ENCODE results near the gene ADSS2.
"Not testable (repeated sequence)": the region's sequence is repeated elsewhere in the genome, so short reads cannot be mapped to it uniquely, and the experiment has no call there.

ADSS2 gene

DNA sequence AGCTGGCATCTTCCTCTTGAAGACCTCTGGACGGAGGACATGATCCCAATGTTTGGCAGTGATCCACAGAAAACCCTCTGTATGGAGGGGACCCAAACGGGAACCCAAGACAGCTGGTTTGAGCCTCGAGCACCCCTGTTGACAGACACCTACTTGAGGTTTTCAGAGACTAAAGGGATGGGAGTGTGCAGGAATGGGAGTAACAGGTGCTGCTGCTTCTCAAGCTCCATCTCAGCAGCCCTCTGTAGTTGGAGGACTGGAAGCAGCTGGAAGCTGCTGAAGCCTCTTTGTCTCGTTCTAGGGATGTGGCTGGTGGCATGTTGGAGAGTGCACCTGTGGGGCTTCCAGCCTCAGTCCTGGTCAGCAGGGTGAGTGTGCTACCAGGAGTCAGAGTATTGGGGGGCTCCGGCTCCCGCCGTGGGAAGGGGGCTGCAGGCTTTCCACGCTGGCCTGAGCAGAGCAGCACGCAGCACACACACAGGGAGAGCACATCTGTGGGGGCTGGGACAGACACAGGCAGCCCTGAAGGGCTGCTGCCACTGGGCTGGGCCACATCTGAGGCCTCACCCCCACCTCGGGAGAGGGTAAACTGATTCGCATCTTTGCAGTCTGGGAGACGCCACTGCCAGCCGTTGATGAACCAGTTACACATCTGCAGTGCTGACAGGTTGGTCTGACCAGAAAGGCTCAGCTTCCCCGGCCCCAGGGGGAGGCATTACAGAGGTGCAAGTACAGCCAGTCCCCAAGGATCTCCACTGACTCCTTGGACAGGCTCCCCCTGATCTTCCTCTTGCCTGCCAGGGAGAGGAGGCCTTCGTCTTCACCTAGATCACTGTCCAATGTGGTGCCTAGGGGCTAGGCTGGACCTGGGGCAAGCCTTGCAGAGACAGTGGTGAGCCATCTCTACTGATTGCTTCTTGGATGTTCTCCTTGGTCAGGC is 56.6 kb downstream of the ADSS2 start:
- DNase-seq, result no peak

DNA sequence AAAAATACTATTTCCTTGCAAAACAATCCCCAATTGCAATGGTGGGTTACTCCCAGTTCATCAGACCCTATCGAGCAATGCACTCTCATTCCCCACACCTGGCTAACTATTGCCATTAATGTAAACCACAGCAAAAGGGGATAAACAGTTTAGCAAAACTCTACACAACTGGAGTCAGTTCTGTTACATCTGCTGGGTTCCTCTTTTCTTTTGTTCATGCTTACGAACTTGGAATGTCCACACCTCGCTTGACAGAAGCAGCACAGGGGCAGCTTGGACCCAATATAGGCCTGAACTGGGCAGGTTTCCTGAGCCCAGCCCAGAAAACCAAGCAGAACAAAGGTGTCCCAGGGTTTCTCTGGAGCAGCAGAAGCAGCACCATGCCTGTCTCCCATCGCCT is 57.4 kb downstream of the ADSS2 start:
- DNase-seq, result no peak

DNA sequence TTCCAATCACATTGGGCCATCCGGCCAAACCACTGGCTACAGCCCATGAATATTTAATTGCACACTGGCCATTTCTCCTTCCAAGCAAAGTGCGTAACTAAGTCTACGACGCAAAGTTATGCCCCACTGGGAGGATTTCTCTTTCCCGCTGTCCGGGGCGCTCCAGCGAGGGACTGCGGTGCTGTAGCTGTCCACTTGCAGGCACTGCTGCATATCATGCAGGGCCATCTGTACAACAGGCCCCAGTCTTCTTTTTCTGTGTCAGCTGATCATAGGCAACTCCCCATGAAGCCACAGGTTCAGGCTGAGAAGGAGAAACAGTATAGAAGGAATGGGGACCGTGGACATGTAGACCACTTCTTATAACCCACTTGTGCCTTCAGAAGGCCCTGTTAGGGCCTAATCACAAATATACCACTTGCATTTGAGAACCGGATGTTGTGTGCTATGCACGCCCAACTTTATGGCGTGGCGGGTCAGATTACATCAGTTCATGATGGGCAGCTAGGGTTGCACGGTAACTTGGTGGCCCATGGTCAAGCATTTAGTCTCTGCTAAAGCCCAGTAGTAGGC is 58.0 kb downstream of the ADSS2 start:
- no peak for DNase-seq

DNA sequence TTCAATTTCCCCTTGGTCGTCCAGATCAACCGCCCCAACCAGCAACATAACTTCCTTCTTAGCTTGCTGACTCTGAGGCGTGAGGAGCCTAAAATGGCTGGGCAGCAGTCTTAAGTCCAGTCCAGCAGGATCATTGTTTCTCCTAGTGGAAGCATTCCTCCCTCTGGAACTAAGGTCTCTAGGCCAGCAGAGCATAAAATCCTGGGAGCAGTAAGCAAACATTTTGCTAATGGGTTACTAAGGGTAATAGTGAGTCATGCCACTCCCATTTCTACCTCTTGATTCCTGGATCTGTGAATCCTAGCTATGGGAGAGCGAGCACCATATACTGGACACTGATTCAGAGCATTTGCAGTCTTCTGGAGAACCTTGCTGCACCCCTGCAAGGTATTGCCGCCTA is 59.9 kb downstream of the ADSS2 start:
- no peak for DNase-seq

DNA sequence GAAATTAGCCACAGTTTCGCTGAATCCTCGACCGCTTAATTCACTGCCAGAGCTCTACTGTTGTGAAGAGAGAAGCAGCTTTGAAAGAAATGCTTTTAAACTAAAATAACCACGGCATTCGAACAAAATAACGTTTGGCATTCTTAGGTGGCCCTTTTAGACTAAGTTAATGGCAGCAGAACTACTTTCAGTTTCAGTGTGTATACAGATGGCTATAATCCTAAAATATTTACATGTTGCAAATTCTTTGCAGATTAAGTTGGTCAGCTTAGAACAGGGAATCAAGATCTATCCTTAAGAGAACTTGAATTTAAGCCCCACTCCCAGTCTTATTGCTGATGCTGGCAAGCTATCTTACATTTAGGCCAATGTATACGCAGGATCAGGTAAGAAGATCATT is 62.7 kb downstream of the ADSS2 start:
- no peak for DNase-seq

DNA sequence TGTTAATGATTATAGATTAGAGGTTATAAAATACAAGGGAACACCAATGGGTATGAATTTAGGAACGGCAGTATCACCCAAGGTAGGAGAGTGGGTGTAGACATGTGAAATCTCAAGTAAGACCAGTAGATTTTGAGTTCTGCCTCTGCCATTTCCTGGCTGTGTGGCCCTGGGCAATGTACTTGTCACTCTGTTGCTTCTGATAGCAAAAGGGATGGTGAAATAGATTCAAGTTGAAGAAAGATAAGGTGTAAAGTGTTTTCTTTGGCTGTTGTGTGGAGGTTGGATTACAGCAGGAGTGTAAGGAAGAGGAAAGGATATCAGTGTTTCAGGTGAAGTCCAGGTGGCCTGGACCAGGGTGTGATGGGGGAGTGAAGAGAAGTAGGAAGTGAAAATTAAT is 64.3 kb downstream of the ADSS2 start:
- DNase-seq, result no peak

DNA sequence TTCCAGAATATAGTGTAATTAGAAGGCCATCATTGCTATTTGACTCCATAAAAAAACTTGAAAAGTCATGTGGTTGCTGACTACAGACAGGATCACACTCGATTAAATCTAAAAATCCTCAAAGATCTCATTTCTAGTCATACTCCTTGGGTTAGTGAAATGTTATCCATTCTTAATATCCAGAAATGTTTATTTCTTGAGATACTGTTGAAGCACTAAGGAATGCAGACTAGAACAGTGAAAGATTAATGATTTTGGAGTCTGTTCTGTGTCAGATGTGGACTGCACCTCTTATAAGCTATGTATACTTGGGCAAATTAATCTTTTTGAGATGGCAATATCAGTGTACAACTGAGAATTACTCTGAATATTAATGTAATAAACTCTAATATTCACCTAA is 65.1 kb downstream of the ADSS2 start:
- no peak for DNase-seq

DNA sequence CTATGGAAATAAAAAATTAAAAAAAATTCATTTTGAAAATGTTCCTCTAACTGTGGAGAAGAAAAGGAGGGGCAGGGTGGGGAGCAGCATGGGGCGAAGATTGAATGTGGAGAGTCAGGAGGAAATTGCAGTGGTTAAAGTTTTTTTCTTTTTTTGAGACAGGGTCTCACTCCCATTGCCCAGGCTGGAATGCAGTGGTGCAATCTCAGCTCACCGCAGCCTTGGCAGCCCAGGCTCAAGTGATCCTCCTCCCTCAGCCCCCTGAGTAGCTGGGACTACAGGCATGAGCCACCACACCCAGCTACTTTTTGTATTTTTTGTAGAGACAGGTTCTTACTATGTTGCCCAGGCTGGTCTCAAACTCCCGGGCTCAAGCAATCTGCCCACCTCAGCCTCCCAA is 67.6 kb downstream of the ADSS2 start:
- no peak for DNase-seq

DNA sequence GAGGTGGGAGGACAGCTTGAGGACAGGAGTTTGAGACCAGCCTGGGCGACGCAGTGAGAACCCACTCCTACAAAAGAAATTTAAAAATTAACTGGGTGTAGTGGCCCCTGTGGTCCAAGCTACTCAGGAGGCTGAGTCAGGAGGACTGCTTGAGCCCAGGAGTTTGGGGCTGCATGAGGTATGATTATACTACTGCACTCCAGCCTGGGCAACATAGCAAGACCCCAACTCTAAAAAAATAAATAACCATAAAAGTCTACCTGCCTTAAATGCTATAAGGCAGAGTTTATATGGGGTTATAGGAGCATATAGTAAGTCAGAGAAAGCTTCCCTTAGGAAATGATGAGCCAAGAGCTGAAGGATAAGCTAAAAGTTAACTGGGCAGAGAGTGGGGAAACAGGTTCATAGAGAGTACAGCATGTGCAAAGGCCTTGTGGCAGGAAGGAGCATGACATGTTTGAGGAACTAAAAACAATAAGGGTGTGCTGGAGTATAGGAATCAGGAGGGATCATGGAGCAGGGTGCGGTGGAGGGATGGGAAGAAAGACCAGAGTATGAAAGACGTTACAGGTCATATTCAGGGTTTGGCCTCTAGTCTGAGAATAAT is 68.3 kb downstream of the ADSS2 start:
- DNase-seq, result no peak

DNA sequence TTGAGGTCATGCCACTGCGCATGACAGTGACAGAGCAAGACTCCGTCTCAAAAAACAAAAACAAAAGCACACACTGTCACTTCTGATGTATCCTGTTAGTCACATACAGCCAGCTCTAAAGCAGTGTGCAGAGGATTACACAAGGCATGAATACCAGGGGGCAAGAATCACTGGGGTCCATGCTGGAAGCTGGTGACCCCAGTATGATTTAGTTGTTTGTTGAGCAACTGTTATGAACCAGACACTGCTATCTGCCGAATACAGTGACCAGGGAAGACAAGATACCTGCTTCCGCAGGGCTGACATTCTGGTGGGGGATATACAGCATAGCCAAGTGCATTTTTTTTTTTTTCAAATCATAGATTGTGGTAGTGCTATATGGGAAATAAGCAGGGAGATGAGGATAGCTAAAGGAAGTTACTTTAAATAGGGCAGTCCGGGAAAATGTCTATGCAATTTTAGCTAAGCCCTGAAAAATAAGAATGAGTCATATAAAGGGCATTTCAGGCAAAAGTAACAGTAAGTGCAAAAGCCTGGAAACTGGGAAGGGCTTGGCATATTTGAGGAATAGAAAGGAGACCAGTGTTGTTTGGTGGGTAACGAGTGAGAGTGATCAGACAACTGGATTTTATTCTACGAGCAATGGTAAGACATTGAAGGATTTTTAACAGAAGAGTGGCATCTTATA is 69.7 kb downstream of the ADSS2 start:
- no peak for DNase-seq

DNA sequence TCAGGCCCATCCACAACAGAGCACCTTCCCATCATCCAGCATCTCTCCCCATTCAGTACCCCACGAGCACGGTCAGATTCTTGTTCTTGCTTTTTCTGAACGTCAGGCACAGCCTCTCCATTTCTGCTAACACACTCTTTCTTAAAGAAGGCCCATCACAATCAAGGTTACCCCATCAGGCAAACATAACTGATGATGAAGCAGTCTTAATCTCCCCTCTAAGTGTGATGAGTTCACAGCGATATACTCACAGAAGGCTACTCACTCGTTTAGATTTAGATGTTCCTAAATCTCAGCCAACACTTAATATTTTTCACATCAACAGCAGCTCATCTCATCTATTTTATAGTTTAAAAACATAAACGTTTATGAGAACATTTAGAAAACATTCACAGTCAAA is 75.6 kb downstream of the ADSS2 start:
- DNase-seq, result no peak

DNA sequence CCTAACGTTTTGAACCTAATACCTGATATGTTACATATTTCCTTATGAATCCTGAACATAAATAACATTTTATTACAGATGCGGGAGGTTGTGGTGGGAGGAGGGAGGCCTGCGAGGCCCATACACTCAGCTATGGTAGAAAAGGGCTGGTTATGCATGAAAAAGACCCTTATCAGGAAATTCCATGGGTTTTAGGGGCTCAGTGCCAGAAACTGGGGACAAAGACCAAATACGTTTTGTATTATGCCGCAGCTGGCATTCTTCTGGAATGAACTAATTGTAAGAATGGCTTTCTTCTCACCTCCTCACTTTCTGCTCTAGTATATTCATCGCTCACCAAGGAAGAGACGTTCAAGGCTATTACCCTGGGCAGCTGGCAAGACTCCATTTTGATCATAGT is 76.7 kb downstream of the ADSS2 start:
- DNase-seq, result no peak

DNA sequence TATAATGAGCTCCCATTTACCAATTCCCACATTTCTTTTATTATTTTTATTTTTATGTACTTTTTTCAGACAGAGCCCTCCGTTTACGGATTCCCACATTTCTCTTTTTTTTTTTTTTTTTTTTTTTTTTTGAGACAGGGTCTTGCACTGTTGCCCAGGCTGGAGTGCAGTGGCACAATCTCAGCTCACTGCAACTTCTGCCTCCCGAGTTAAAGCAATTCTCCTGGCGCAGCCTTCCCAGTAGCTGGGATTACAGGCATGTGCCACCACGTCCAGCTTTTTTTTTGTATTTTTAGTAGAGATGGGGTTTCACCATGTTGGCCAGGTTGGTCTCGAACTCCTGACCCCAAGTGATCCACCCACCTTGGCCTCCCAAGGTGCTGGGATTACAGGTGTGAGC is 77.2 kb downstream of the ADSS2 start:
- DNase-seq, result not testable (repeated sequence)

DNA sequence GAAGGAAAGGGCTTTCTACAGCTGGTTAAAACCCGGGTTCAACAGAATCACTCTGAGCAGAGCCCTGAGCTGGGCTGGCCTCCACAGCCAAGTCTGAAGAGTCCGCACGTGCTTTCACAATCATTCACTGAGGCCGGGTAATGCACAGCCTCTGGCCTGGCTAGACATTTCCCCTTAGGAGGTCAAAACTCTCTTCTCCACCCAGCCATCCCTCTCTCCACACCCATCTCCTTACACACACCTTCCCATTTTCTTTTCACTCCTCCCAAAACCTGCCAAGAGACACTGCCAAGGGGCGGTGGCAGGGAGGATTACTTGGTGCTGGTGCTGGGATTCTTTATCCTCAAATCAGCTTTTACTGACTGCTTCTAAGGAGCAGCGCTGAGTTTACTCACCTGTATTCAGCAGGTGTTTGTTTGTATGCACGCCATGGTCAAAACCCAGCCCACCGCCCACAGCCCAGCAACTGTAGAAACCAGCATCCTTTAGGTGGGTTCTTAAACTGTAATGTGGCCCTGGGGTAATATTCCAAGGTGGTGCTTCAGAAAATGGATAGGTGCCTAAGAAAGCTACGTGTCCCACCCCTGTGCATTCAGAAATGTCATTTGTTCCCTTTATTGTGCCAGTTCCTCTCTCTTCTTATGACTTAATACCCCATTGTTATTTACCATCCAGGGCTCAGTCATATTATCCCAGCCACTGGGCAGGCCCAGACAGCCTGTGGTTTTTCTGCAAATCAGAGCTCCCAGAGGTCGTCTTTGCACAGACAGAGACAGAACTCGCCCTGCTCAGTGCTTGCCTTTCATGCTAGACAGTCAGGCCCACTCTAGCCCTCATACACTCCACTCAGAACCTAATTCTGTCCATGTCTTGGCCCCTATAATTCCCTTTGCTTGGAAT is 80.2 kb downstream of the ADSS2 start:
- no peak for DNase-seq

DNA sequence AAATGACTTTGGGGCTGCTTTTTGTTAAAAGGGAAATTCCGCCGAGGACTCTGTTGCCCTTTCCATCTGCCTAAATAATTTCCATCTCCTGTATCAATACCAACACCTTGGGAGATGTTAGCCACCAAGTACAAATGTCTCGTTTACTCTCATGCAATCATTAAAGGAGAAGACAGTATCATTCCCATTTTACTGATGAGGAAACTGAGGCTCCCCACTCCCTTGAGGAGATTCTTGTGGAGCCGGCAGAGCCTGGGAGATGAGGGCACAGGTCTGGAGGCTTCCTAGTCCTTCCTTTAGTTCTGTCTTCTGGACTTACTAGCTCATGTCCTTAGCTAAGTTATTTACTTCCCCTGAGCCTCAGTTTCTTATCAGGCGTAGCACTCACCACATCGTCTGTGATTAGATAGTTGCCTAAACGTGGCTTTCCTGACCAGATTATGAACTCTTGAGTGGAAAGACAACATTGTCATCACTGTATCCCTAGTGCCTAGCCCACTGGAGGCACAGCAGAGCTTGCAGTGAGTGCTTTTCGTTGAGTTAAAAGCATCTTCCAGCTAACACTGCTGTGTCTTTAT is 81.6 kb downstream of the ADSS2 start:
- DNase-seq, result no peak

DNA sequence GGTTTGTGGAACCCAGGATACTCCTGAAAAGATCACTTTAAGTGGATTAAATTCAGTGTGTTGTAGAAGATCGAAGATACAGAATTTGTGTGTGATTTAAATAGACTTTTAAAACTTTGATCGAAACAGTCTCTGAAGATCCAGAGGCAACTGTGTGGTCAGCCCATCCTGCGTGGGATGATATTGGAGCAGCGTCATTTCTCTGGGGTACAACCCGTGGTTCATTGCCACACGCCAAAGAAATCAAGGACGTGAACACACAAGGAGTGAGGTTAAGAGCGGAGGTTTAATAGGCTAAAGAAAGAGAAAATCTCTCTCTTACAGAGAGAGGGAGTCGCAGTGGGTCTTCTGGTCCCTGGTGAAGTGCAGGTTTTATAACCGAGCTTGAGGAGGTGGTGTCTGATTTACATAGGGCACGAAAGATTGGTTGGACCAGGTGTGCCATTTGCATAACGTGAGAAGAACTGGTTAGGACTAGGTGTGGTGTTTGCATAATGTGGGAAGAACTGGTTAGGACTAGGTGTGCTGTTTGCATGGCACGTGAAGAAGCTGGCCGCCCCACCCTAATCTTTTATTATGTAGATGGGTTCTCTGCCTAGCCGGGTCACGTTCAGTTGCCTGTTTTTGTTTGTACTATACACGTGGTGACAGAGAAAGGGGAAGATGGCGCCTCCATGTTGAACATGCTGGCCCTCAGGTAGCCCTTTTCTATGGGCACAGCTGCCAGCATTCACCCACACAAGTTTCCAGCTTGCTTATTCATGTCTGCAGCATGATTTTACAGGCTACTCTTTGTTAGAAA is 82.3 kb downstream of the ADSS2 start:
- DNase-seq, result no peak

DNA sequence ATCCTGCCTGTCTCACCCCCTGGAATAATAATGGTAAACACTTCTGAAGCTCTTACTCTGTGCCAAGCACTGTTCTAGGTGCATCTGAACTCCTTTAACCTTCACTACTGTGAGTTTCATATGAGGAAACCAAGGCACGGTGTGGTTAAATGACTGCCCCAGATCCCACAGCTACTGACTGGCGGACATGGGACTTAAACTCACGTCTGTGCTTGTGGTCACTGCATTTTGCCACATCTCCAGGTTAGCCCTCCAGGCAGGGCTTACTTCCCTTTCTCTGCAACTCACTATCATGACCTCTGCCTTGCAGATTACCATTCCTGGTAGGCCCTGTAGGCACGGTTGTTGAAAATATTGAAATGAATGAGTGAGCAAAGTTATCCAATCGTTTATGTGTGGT is 83.4 kb downstream of the ADSS2 start:
- DNase-seq, result no peak

DNA sequence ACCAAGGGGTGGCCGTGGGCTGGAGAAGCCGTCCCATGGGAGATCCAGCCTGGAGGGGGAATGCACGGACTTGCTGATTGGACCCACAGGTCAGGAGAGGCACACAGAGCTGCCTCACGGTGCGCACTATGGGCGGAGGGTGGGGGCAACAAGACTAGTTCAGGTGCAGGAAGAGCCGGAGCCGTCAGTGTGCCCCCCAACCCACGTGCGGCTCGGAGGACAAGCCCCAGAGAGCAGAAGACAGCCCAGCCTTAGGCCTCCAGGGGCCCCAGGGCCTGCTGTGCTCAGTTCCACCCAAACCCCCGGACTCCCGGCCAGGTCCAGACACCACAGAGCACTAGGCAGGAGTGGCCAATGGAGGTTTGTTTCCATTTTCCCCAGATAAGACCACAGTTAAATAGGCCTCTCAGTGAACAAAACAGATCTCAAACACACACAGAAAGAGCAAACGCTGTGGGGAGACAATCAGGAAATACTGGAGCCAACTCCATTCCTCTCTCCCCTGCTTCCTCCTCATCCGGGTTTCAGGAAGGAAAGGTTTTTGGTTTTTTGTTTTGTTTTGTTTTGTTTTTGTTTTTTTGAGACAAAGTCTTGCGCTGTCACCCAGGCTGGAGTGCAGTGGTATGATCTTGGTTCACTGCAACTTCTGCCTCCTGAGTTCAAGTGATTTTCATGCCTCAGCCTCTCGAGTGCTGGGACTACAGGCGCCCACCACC is 84.2 kb downstream of the ADSS2 start:
- no peak for DNase-seq

DNA sequence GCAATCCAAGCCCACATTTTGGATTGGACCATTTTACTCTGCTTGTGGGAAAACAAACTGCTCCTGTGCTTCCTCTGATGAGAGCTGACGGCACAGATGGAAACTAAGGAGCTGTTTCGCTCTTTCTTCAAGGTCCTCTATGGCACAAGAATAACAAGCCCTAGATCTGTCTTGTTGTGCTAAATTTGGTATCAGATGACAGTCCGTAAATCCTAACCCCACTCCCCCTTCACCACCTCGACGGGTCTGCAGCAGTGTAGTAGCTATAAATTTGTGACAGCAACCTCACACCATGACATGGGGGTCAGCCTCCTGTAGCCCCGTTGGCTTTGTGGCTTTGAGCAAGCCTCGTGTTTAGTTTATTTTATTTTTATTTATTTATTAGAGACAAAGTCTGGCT is 85.9 kb downstream of the ADSS2 start:
- no peak for DNase-seq

DNA sequence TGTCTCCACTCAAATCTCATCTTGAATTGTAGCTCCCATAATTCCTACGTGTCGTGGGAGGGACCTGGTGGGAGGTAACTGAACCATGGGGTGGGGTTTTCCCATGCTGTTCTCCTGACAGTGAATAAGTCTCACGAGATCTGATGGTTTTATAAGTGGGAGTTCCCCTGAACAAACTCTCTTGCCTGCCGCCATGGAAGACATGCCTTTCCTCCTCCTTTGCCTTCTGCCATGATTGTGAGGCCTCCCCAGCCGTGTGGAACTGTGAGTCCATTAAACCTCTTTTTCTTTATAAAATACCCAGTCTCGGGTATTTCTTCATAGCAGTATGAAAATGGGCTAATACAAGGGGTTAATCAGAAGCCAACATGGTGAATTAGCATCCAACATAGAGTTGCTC is 86.4 kb downstream of the ADSS2 start:
- DNase-seq, result not testable (repeated sequence)

DNA sequence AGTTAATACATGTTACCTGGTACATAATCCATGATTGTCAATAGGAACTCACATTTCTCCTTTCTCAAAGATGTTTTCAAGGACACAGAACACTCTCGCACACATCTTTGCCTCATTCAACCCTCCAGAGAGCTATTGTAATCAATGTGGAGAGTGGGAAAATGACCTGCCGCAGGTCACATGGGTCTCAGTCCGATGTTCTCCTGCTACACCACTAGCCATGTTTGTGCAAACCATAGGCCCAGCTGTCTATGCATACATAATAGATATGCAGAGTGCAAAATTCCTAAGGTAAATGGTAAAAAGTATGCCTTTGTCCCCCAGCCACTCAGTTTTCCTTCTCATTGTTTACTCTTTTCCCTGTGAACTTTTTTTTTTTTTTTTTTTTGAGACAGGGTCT is 89.2 kb downstream of the ADSS2 start:
- DNase-seq, result no peak
